ENCODE results near the gene HES4. TPM values are rescaled to one million over a fixed set of nuclear protein-coding genes. Genes with fewer than 3 reads are reported as not detected.

Gene HES4
- total and polyA plus RNA-seq, 11 donors: 25.7 to 98.1 (median 37.3) TPM

- no peaks in the 10 kb centered on the region for H3K27me3 ChIP-seq
- intact Hi-C loops (cut with DNase I): loop anchor here in 2 of 10 donors (5.0 to 10.0 kb wide), 2 partner anchors 49 to 52 kb away; no protein-coding TSS in a partner anchor
These were observed 43.3 kb downstream of the HES4 start for GRCh38 chr1:956636-957035.

GRCh38 chr1:955474-955873 lies 44.4 kb downstream of the HES4 start:
- Histone ChIP-seq H3K36me3 (peaks cover 0 to 68% (median 64%) of the 10 kb centered on the region in 9 donors), H3K27me3 (no peaks in the 10 kb centered on the region), H3K4me1 (peaks cover 0 to 28% (median 22%) of the 10 kb centered on the region in 12 donors), H3K9me3 (no peaks in the 10 kb centered on the region), H3K27ac (no peak overlapping the region), H3K4me3 (no peak overlapping the region)
- DNase-seq (no peak), ATAC-seq (no peak)
- WGBS, 4 donors: 59 to 87% (median 78%) methylated on average over 6 of the region's 6 CpGs
- intact Hi-C loops (cut with DNase I): loop anchor here in 2 of 10 donors (5.0 to 10.0 kb wide), 2 partner anchors 48 to 51 kb away; no protein-coding TSS in a partner anchor
- no peak for TF ChIP-seq CTCF (IDR thresholded peaks at IDR 0.05)
- no peak for TF ChIP-seq POLR2A (IDR thresholded peaks at IDR 0.05)

More at GRCh38 chr1:956636-957035, 43.3 kb downstream of the HES4 start:
- Histone ChIP-seq H3K9me3 (no peaks in the 10 kb centered on the region), H3K4me3 (no peak overlapping the region), H3K36me3 (peaks cover 0 to 56% (median 53%) of the 10 kb centered on the region in 9 donors), H3K4me1 (peaks cover 0 to 34% (median 22%) of the 10 kb centered on the region in 12 donors), H3K27ac (no peak overlapping the region)
- TF ChIP-seq CTCF (IDR thresholded peaks at IDR 0.05) (no peak), POLR2A (IDR thresholded peaks at IDR 0.05) (no peak)
- ATAC-seq: no peak
- 87 to 94% (median 91%) methylated on average over 7 to 11 of the region's 11 CpGs for WGBS, 4 donors
- DNase-seq: no peak

- 85 to 91% (median 89%) methylated on average over 10 to 13 of the region's 13 CpGs for WGBS, 4 donors
- no peaks in the 10 kb centered on the region for H3K9me3 ChIP-seq
- TF ChIP-seq CTCF (IDR thresholded peaks at IDR 0.05) (no peak), POLR2A (IDR thresholded peaks at IDR 0.05) (no peak)
- no peaks in the 10 kb centered on the region for H3K27me3 ChIP-seq
- DNase-seq (no peak), ATAC-seq (no peak)
- intact Hi-C loops (cut with DNase I): loop anchor here in 3 of 10 donors (5.0 to 10.0 kb wide), 3 partner anchors 43 to 50 kb away; no protein-coding TSS in a partner anchor
- no peak overlapping the region for H3K4me3 ChIP-seq
- no peak overlapping the region for H3K27ac ChIP-seq
- H3K36me3 ChIP-seq: peaks cover 0 to 73% (median 69%) of the 10 kb centered on the region in 9 donors
- H3K4me1 ChIP-seq: peaks cover 0 to 24% (median 19%) of the 10 kb centered on the region in 12 donors
These were observed 45.0 kb downstream of the HES4 start for GRCh38 chr1:954927-955326.

GRCh38 chr1:953524-954320 lies 46.2 kb downstream of the HES4 start:
- Histone ChIP-seq H3K27ac (no peak overlapping the region), H3K4me1 (peaks cover 0 to 18% (median 14%) of the 10 kb centered on the region in 12 donors), H3K9me3 (no peaks in the 10 kb centered on the region), H3K27me3 (no peaks in the 10 kb centered on the region), H3K36me3 (peaks cover 0 to 85% (median 81%) of the 10 kb centered on the region in 9 donors), H3K4me3 (no peak overlapping the region)
- 90 to 97% (median 91%) methylated on average over 21 to 32 of the region's 32 CpGs for WGBS, 4 donors
- ATAC-seq (no peak), DNase-seq (no peak)
- intact Hi-C loops (cut with DNase I): loop anchor here in 2 of 10 donors (5.0 to 10.0 kb wide), 2 partner anchors 41 to 49 kb away; no protein-coding TSS in a partner anchor
- TF ChIP-seq CTCF (IDR thresholded peaks at IDR 0.05): no peak
- no peak for TF ChIP-seq POLR2A (IDR thresholded peaks at IDR 0.05)
